ENCODE results near the gene YJEFN3. TPM values are rescaled to one million over a fixed set of nuclear protein-coding genes. Genes with fewer than 3 reads are reported as not detected.

YJEFN3 gene
- total RNA-seq, 1 experiment from 2014 or later: 16.6 TPM

DNA sequence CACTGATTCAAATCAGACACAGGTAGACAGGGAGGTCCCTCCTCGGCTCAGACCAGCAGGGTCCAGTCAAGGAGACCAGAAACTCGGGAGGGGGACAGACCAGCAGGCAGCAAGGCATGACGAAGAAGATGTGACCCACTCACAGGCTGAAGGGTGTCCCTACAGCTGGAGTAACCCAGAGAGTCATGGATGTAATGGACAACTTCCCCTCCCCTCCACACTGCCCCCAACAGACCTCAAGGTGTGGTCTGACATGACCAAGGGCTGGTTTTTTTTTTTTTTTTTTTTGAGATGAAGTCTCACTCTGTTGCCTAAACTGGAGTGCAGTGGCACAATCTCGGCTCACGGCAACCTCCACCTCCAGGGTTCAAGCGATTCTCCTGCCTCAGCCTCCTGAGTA, 55.6 kb downstream of the YJEFN3 start:
- no peaks in the 10 kb centered on the region for H3K79me2 ChIP-seq (ENCODE audit: insufficient read depth, low read length)
- no peaks in the 10 kb centered on the region for H3K36me3 Mint-ChIP-seq (ENCODE audit: insufficient read depth in 1 of 3, low read depth in 3 of 3)
- H3K4me1 ChIP-seq (ENCODE audit: insufficient read depth, low read length): no peaks in the 10 kb centered on the region
- no peak overlapping the region for H2BK20ac ChIP-seq (ENCODE audit: low read depth, low read length, poor library complexity, severe bottlenecking)
- no peak overlapping the region for H3K23ac ChIP-seq (ENCODE audit: insufficient read length, low read depth, low read length)
- no peak overlapping the region for H3K9ac ChIP-seq (ENCODE audit: extremely low read depth, insufficient read length, low read length)
- no peak overlapping the region for H4K91ac ChIP-seq (ENCODE audit: insufficient read length, low read depth, low read length)
- no peak overlapping the region for H3K27ac ChIP-seq (ENCODE audit: insufficient read length, low read depth, low read length)
- H3K27ac Mint-ChIP-seq: no peak overlapping the region
- H2BK12ac ChIP-seq (ENCODE audit: insufficient read length, low read depth, low read length): no peak overlapping the region
- no peak overlapping the region for H3K4me2 ChIP-seq (ENCODE audit: insufficient read depth, insufficient read length, low read length)
- no peaks in the 10 kb centered on the region for H3K9me3 Mint-ChIP-seq
- H2BK15ac ChIP-seq (ENCODE audit: low read depth, low read length): no peak overlapping the region
- peaks cover 0 to 5% of the 10 kb centered on the region in 2 experiments; a peak in 1 of 4 replicates for H3K4me1 Mint-ChIP-seq
- DNase-seq: no peak
- no peak overlapping the region for H3K14ac ChIP-seq (ENCODE audit: insufficient read depth, low read length)
- no peak overlapping the region for H2BK5ac ChIP-seq (ENCODE audit: insufficient read length, low read length)
- no peaks in the 10 kb centered on the region for H3K9me3 ChIP-seq (ENCODE audit: control insufficient read depth, low read depth, low read length)
- TF ChIP-seq, protein P1, sequence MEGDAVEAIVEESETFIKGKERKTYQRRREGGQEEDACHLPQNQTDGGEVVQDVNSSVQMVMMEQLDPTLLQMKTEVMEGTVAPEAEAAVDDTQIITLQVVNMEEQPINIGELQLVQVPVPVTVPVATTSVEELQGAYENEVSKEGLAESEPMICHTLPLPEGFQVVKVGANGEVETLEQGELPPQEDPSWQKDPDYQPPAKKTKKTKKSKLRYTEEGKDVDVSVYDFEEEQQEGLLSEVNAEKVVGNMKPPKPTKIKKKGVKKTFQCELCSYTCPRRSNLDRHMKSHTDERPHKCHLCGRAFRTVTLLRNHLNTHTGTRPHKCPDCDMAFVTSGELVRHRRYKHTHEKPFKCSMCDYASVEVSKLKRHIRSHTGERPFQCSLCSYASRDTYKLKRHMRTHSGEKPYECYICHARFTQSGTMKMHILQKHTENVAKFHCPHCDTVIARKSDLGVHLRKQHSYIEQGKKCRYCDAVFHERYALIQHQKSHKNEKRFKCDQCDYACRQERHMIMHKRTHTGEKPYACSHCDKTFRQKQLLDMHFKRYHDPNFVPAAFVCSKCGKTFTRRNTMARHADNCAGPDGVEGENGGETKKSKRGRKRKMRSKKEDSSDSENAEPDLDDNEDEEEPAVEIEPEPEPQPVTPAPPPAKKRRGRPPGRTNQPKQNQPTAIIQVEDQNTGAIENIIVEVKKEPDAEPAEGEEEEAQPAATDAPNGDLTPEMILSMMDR (conservative IDR thresholded peaks at IDR 0.05): no peak
- no peak overlapping the region for H4K5ac ChIP-seq (ENCODE audit: insufficient read length, low read depth, low read length)
- H3K27me3 ChIP-seq (ENCODE audit: insufficient read depth, low read length): no peaks in the 10 kb centered on the region
- no peak overlapping the region for H3K18ac ChIP-seq (ENCODE audit: insufficient read length, low read depth, low read length)
- no peak overlapping the region for H3K4ac ChIP-seq (ENCODE audit: low read depth, low read length)
- no peak overlapping the region for H2BK120ac ChIP-seq (ENCODE audit: low read depth, low read length, poor library complexity, severe bottlenecking)
- no peak overlapping the region for H3T11ph ChIP-seq (ENCODE audit: low read length)
- no peaks in the 10 kb centered on the region for H3K79me1 ChIP-seq (ENCODE audit: insufficient read depth, low read depth, low read length, poor library complexity, severe bottlenecking)
- no CpG with 5 or more reads among the region's 6 CpGs for WGBS (ENCODE audit: extremely low coverage, insufficient read length, low lambda C conversion rate)
- H3K56ac ChIP-seq (ENCODE audit: insufficient read length, low read depth, low read length): no peak overlapping the region
- no peak overlapping the region for H2AFZ ChIP-seq (ENCODE audit: low read length)
- H3K23me2 ChIP-seq (ENCODE audit: insufficient read length, low read depth, low read length, poor library complexity, severe bottlenecking): no peaks in the 10 kb centered on the region
- peaks cover 5% of the 10 kb centered on the region for H3K27me3 Mint-ChIP-seq (ENCODE audit: low read depth)
- no peak overlapping the region for H4K8ac ChIP-seq (replicated peaks; ENCODE audit: insufficient read length, low read depth, low read length)
- no peak overlapping the region for H2AK5ac ChIP-seq (ENCODE audit: insufficient read length, low read length)
- no peak overlapping the region for H3K4me3 Mint-ChIP-seq
- no peaks in the 10 kb centered on the region for H4K20me1 ChIP-seq (ENCODE audit: control insufficient read depth, insufficient read depth, insufficient read length)

Other genes starting within 250 kb of the YJEFN3 start
- gene SUGP1, start 208.4 kb upstream of the YJEFN3 start, total RNA-seq (2021): 99.7 and 103 TPM in 2 replicates
- 48.4 and 55.3 TPM in 2 replicates for gene MAU2, start 208.1 kb upstream of the YJEFN3 start, total RNA-seq (2021)
- gene GATAD2A, start 123.2 kb upstream of the YJEFN3 start, total RNA-seq (2021): 189 and 198 TPM in 2 replicates
- gene TSSK6, start 13.4 kb upstream of the YJEFN3 start, total RNA-seq (2021): 2.6 and 2.8 TPM in 2 replicates
- gene NDUFA13, start 12.7 kb upstream of the YJEFN3 start, total RNA-seq (2021): 489 and 509 TPM in 2 replicates
- 5.9 and 6.4 TPM in 2 replicates for gene CILP2, start 9.4 kb downstream of the YJEFN3 start, total RNA-seq (2021)
- 2.4 and 3.3 TPM in 2 replicates for gene PBX4, start 89.8 kb downstream of the YJEFN3 start, total RNA-seq (2021)
- 49.5 and 51.8 TPM in 2 replicates for gene LPAR2, start 99.3 kb downstream of the YJEFN3 start, total RNA-seq (2021)
- gene GMIP, start 114.7 kb downstream of the YJEFN3 start, total RNA-seq (2021): 12.7 and 13.4 TPM in 2 replicates
- 67.8 and 73.1 TPM in 2 replicates for gene ATP13A1, start 134.8 kb downstream of the YJEFN3 start, total RNA-seq (2021)
- gene ZNF101, start 139.9 kb downstream of the YJEFN3 start, total RNA-seq (2021): 46.9 and 57.0 TPM in 2 replicates
- 7.5 and 8.3 TPM in 2 replicates for gene ZNF14, start 204.2 kb downstream of the YJEFN3 start, total RNA-seq (2021)

Data from H9 (cell line).